GM18505 (cell line): Measurements from ENCODE around the gene PPP1R8.

Source experiments
- ATAC-seq: cut with Tn5 transposase; IDR thresholded peaks from one replicate; pipeline ENCODE4 v1.9.1; 2021; ENCODE audit not compliant: unreplicated experiment
- POLR2A ChIP-seq: IDR thresholded peaks from 4 replicates; pipeline ENCODE4 v1.6.1; 2011; ENCODE audit warnings: borderline replicate concordance; ENCODE audit not compliant: insufficient read depth, insufficient read length; ENCODE audit errors: extremely low read depth

Gene PPP1R8

DNA sequence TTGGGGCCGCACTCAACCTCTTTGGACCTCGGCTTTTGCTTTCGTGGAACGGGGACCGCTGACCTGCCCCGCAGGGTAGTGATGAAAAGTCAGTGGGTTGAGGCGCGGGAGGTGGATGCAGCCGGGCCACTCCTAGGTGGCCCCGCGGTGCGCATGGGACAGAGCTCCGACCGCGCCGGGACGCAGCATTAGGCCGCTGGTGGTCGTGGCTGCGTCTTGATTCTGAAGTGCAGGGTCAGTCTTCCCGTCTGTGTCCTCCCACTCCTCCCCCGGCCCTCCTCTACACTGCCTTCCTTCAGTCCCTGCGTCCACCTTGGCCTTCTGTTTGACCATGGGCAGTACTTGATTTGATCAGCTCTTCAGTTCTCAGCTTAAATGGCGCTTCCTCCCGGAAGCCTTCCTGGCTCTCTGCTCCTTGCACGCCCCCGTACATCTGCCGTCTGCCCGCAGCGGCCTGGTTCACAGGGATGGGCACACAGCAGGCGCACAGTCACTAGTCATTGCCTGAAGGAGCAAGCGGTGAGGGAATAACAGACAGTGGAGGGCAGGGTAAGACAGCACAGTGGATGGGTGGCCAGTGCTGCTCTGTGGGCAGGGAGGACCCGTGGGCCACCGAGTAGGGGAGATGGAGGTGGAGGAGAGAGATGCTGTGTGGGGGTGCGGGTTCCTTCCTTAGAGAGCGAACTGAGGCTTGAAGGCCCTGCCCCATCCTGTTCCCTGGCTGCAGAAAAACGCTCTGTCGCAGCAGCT lies 42.4 kb downstream of the PPP1R8 start:
- peak; percentile 1 for ATAC-seq
- no peak for TF ChIP-seq POLR2A

DNA sequence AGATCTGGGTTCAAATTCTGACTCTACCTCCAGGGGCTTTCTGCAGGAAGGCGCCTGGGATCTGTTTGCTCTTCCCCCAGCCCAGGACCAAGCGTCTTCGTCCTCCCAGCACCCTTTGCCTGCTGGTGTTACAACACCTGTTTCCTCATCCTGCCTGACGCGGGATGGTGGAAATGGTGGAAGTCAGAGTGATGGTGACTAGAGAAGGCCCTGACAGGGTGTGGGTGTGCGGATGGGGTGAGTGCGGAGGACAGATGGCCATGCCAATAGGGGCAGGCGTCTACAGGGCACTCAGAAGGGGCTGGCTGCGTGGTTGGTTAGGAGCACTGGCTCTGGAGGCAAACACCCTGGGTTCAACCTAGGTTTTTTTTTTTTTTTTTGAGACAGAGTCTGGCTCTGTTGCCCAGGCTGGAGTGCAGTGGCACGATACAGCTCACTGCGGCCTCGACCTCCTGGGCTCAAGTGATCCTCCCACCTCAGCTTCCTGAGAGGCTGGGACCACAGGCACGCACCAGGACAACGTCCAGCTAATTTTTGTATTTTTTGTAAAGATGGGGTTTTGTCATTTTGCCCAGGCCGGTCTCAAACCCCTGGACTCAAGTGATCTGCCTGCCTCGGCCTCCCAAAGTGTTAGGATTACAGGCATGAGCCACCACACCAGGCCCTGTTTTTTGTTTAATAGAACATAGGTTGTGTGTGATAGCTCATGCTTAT lies 43.2 kb downstream of the PPP1R8 start:
- no peak for TF ChIP-seq POLR2A
- ATAC-seq = no peak

DNA sequence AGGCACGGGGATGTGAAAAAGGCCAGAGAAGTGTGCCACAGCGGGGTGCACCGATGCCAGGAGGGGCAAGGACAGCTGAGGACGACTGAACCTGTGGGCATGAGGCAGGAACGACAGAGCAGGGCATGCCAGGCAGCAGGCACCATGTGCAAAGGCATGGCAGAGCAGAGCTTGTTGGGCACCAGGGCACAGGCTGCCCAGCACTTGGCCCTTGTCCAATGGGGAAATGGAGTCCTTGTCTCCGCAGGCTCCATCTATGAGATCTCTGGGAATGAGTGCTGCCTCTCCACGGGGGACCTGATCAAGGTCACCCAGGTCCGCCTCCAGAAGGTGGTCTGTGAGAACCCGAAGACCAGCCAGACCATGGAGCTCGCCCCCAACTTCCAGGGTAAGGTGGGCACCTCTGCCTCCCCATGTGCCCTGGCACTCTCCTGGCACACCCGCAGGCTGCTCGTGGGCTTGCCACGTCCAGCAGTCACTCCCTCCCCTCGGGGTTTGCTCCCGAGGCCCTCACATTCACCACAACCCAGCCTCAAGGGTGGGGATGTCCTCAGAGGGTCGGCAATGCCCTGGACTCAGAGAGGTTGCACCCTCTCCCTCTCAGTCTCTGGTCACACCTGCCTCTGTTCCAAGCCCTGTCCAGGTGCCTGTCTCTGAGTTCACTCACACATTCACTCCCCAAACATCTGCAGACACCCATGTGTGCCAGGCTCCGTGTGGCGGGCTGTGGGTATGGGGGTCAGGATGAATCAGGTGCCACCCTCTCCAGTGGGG lies 45.9 kb downstream of the PPP1R8 start:
- ATAC-seq = no peak

DNA sequence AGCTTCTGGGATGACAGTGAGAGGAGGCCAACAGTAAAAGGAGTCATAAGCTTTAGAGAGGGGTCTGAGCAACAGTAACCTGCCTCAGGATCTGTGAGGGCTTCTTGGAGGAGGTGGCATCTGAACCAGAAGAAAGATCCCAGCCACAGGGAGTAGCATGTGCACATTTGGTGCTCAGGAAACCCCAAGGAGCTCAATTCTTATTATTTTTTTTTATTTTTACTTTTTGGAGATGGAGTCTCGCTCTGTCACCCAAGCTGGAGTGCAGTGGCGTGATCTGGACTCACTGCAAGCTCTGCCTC lies 46.5 kb downstream of the PPP1R8 start:
- TF ChIP-seq POLR2A = no peak
- no peak for ATAC-seq

More for the DNA sequence above, 45.9 kb downstream of the PPP1R8 start:
- TF ChIP-seq POLR2A = no peak

DNA sequence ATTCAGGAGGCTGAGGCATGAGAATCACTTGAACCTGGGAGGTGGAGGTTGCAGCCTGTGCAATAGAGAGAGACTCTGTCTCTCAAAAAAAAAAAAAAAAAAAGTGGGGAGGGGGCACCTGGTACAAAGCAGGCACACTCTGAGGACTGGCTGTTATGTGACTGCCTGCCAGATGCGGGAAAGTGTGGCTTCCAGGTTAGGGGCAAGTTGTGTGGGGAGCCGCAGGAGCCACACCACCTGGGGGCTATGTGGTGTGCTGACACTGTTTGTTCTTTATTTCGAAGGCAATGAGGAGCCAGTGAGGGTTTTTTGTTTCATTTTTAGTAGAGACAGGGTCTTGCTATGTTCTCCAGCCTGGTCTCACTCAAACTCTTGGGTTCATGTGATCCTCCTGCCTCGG lies 47.5 kb downstream of the PPP1R8 start:
- no peak for ATAC-seq
- no peak for TF ChIP-seq POLR2A

DNA sequence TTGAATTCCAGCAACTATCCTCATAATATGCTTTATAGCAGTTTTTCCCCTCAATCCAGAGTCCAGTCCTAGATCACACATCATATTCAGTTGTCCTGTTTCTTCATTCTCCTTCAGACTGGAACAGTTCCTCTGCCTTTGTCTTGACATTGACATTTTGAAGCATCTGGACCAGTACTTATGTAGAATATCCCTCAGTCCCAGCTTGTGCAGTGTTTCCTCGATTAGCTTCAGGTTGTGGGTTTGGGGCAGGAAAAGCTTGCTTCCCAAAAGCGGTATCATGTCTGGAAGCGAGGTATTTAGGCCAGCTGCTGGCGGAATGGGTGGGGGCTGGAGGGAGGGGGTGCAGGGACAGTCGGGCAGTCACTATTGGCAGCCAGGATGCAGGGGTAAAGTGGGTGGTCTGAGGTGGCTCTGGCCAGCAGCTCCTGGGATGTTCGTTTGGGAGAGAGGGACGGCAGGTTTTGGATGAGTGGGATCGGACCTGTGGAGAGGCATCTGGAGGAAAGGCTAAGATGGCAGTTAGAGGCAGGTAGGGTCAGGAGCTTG lies 48.3 kb downstream of the PPP1R8 start:
- peak; percentile 37 for TF ChIP-seq POLR2A
- no peak for ATAC-seq

DNA sequence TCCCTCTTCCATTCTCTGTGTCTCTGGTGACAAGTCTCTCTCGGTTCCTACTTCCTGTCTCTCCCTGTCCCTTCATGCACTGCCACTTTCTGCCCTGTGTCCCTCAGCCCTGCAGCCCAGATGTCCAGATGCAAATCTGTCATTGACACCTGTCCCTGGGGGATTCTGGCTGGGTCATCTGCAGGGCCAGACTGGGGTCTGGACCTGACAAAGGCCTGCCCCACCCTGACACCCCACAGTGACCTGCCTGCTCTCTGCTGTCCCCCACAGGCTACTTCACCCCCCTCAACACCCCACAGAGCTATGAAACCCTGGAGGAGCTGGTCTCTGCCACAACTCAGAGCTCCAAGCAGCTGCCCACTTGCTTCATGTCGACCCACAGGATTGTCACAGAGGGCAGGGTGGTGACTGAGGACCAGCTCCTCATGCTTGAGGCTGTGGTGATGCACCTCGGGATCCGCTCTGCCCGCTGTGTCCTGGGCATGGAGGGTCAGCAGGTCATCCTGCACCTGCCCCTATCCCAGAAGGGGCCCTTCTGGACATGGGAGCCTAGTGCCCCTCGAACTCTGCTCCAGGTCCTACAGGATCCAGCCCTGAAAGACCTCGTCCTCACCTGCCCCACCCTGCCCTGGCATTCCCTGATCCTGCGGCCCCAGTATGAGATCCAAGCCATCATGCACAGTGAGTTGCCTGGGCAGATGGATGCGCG lies 48.9 kb downstream of the PPP1R8 start:
- TF ChIP-seq POLR2A = no peak
- no peak for ATAC-seq

DNA sequence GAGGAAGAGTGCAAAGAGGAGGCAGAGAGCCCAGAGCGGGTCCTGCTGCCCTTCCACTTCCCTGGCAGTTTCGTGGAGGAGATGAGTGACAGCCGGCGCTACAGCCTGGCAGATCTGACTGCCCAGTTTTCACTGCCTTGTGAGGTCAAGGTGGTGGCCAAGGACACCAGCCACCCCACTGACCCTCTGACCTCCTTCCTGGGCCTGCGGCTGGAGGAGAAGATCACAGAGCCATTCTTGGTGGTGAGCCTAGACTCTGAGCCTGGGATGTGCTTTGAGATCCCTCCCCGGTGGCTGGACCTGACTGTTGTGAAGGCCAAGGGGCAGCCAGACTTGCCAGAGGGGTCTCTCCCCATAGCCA lies 51.9 kb downstream of the PPP1R8 start:
- no peak for TF ChIP-seq POLR2A
- no peak for ATAC-seq

DNA sequence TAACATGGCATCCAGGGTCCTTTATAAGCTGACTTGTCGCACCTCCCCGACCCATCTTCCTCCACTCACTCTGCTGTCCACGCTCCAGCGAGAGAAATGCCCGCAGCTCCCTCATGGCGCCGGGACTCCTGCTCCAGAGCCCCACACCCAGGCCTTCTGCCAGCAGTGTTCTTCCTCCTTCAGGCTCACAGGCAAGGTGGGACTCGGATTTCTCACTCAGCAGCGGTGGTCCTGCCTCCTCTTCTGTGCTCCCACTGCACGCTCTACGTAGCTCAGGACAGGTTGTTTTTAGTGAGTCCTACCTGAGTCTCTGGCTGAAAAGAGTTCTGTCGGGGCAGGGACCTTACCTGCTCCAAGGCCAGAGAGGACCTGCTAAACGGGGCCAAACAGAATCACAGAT lies 53.0 kb downstream of the PPP1R8 start:
- ATAC-seq = no peak
- TF ChIP-seq POLR2A = no peak

DNA sequence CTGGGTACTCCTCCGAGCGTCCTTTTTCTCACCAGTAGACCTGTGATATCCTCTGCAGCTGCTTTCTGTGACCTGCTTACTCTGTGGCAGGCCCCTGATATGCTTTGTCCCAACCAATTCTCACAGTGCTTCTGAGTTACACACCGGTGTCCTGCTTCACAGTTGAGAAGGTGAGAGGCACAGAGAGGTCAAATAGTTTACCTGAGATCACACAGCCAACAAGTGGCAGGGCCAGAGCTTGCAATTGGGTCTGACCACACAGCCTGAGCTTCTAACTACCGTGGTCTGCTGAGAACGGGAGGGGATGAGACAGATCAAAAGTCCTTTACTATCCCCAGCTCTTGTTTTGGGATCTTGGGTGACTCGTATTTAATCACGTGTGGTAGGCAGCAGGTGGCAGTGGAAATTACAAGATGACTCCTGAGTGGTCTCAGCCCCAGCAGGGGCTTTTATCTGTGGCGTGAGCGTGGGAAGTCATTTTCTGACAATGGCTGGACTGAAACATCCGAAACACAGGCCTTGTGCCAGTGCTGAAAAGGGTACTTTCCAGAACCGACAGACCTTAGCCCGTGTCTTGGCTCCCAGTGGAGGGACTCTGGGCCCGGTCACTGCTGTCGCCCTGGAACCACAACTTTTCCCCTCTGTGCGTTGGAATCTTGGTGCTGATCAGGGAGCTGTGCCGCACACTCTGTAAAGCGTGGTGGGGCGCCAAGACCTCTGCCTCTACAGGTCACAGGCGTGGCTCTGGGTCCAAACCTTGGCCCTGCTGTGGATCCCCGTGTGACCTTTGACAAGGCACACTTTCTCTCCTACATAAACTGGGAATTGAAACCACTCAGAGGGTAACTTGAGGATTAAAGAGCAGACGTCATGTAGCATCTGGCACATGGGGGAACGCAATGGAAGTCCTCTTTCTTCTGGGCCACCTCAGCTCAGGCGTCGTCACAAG lies 53.7 kb downstream of the PPP1R8 start:
- ATAC-seq = peak; percentile 39
- peak; percentile 26 for TF ChIP-seq POLR2A

DNA sequence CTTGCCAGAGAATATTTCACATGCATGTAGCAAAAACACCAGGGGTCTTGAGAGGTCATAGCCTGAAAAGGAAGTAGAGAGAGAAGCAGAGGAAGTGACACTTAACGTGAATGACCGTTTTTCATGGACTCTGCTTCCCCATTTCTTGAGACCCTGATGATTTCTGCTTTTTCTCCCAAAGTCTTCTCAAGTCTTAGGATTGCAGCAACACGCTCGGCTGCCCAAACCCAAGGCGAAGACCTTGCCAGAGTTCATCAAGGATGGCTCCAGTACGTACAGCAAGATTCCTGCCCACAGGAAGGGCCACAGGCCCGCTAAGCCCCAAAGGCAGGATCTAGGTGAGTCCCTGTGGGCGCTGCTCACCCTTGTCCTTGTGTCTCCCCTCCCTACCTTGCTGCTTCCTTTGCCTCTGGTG lies 54.5 kb downstream of the PPP1R8 start:
- no peak for ATAC-seq
- TF ChIP-seq POLR2A = no peak

DNA sequence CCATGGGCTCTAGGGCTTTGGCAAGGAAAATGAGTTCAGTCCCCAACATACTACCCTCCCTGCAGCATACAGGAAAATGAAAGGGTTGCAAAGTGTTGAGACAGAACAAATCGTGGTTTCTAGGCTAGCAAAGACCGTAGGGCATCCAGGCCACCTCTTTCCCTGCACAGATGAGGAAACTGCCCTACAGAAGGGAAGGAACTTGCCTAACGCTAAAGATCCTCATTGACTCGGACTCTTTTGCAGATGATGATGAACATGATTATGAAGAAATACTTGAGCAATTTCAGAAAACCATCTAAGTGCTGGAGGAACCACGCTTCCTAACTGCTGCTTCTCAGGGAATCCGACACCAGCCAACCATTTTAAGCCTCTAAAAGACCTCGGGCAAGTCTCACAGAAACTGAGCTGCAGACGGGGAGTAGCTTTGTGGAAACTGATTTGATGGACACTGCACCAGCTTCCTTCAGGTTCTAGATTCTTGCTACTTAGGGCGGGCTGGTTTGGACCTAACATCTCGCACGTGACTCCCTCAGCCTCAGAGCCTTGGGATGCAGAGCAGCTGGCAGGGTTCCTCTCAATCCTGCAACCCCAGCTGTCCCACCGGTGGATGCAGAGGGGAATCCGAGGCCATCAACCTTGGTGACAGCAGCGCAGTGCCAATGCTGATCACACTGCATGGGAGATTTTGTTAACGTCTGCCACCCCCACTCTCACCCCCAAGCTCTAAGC lies 55.2 kb downstream of the PPP1R8 start:
- TF ChIP-seq POLR2A = no peak
- no peak for ATAC-seq

DNA sequence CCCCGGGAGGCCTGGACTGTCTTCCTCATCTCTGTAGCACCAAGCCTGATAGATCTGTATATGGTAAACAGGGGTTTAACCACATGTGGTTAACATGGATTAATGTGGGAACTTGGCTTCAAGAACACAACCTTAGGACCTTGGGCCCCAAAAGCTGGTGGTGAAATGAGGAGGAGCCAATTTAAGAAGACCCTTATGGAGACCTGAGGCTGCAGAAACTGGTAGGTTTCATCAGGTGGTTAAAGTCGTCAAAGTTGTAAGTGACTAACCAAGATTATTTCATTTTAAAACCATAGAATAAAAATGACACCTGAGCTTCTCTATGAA lies 55.7 kb downstream of the PPP1R8 start:
- ATAC-seq = no peak

More for the DNA sequence above, 55.7 kb downstream of the PPP1R8 start:
- TF ChIP-seq POLR2A = no peak
